IMR-90 (cell line): ENCODE results near the gene RDH12. TPM values are rescaled to one million over a fixed set of nuclear protein-coding genes. Genes with fewer than 3 reads are reported as not detected.

Experiments
- ATAC-seq: fragments of 200-7000 bp; cut with Tn5 transposase; 2 replicates; pipeline ENCODE4 v1.9.1; 2020; ENCODE audit warnings: low read depth, mild to moderate bottlenecking, moderate library complexity
- BruUV-seq: library from RNA; stranded (reverse); fragments of 400-500 nt; replicated peaks from 2 replicates; lab custom pipeline; 2021; lab: Mats Ljungman, UMichigan
- CTCF ChIA-PET: fragments of 300-600 bp; formaldehyde crosslinking; extraction: SDS; loops from one replicate; lab custom pipeline; 2021; ENCODE audit warnings: antibody characterized with exemption; lab: Yijun Ruan, JAX
- POLR2A ChIA-PET: fragments of 300-600 bp; sonication (Branson Sonifier 250); formaldehyde crosslinking; loops from one replicate; lab custom pipeline; 2022; ENCODE audit warnings: antibody characterized with exemption; ENCODE audit not compliant: unreplicated experiment; lab: Charles Lee
- DNase-seq: peaks from one replicate; pipeline ENCODE4 v3.0.0; 2013
- H2AFZ ChIP-seq: replicated peaks from 2 replicates; pipeline ENCODE3; 2013; ENCODE audit warnings: low read length, mild to moderate bottlenecking; ENCODE audit not compliant: poor library complexity
- H2AK5ac ChIP-seq: 2 replicates; pipeline ENCODE4 v1.6.1; 2013; ENCODE audit warnings: low read depth, low read length, inconsistent platforms
- H2AK9ac ChIP-seq: replicated peaks from 2 replicates; pipeline ENCODE3; 2013; ENCODE audit warnings: mild to moderate bottlenecking, low read depth, low read length, moderate library complexity; ENCODE audit not compliant: poor library complexity
- H2BK120ac ChIP-seq: 2 replicates; pipeline ENCODE4 v1.6.1; 2013; ENCODE audit warnings: low read depth, low read length, inconsistent platforms
- H2BK15ac ChIP-seq: 3 replicates; pipeline ENCODE4 v1.6.1; 2013; ENCODE audit warnings: low read depth, low read length, inconsistent platforms
- H2BK20ac ChIP-seq: 2 replicates; pipeline ENCODE4 v1.6.1; 2013; ENCODE audit warnings: low read depth, mild to moderate bottlenecking, inconsistent platforms, low read length, moderate library complexity
- H2BK5ac ChIP-seq: 2 replicates; pipeline ENCODE4 v1.6.1; 2013; ENCODE audit warnings: mild to moderate bottlenecking, low read depth, low read length, inconsistent platforms; ENCODE audit not compliant: poor library complexity, severe bottlenecking
- H3K14ac ChIP-seq: replicated peaks from 2 replicates; pipeline ENCODE4 v1.6.1; 2013; ENCODE audit warnings: low read depth, low read length, inconsistent platforms
- H3K18ac ChIP-seq: 2 replicates; pipeline ENCODE4 v1.6.1; 2013; ENCODE audit warnings: low read depth, low read length, control low read depth
- H3K23ac ChIP-seq: 2 replicates; pipeline ENCODE4 v1.6.1; 2013; ENCODE audit warnings: low read depth, low read length, inconsistent platforms
- H3K27ac ChIP-seq: 2 replicates; pipeline ENCODE4 v1.5.1; 2013; ENCODE audit warnings: mild to moderate bottlenecking, control low read depth, low read length; ENCODE audit not compliant: insufficient read depth
- H3K27me3 ChIP-seq: 2 replicates; pipeline ENCODE4 v1.6.1; 2013; ENCODE audit warnings: low read length; ENCODE audit not compliant: control insufficient read depth, insufficient read depth
- H3K36me3 ChIP-seq: 2 replicates; pipeline ENCODE4 v1.6.1; 2013; ENCODE audit warnings: low read length, mixed read lengths; ENCODE audit not compliant: control insufficient read depth, insufficient read depth
- H3K4ac ChIP-seq: 2 replicates; pipeline ENCODE4 v1.6.1; 2013; ENCODE audit warnings: low read depth, low read length, inconsistent platforms
- H3K4me1 ChIP-seq: 2 replicates; pipeline ENCODE4 v1.6.1; 2013; ENCODE audit warnings: low read length, mixed read lengths; ENCODE audit not compliant: control insufficient read depth, insufficient read depth
- H3K4me2 ChIP-seq: 2 replicates; pipeline ENCODE4 v1.6.1; 2013; ENCODE audit warnings: low read depth, mild to moderate bottlenecking, control low read depth, low read length, moderate library complexity
- H3K4me3 ChIP-seq: 2 replicates; pipeline ENCODE4 v1.5.1; 2013; ENCODE audit warnings: low read depth, mild to moderate bottlenecking, control low read depth, low read length, moderate library complexity; ENCODE audit not compliant: insufficient read depth
- H3K56ac ChIP-seq: 2 replicates; pipeline ENCODE4 v1.6.1; 2013; ENCODE audit warnings: low read length, inconsistent platforms; ENCODE audit not compliant: insufficient read depth; ENCODE audit errors: extremely low read depth
- H3K79me1 ChIP-seq, 2 experiments: 2 replicates each; pipeline ENCODE4 v1.6.1; 2013; ENCODE audit warnings: low read length in 2 of 2, inconsistent platforms in 1 of 2, low read depth in 1 of 2
- H3K9ac ChIP-seq: 2 replicates; pipeline ENCODE4 v1.6.1; 2013; ENCODE audit warnings: low read depth, low read length, control low read depth
- H3K9me1 ChIP-seq: 2 replicates; pipeline ENCODE4 v1.6.1; 2013; ENCODE audit warnings: low read length, inconsistent platforms; ENCODE audit not compliant: insufficient read depth
- H3K9me3 ChIP-seq: 2 replicates; pipeline ENCODE4 v1.6.1; 2013; ENCODE audit warnings: low read length; ENCODE audit not compliant: control insufficient read depth, insufficient read depth
- H4K20me1 ChIP-seq: 2 replicates; pipeline ENCODE4 v1.6.1; 2013; ENCODE audit warnings: low read length, inconsistent platforms; ENCODE audit not compliant: insufficient read depth
- H4K5ac ChIP-seq: 2 replicates; pipeline ENCODE4 v1.6.1; 2013; ENCODE audit warnings: mild to moderate bottlenecking, low read depth, low read length, control low read depth
- H4K8ac ChIP-seq, 2 experiments: 2 replicates each; pipeline ENCODE4 v1.6.1; 2013; ENCODE audit warnings: low read depth in 2 of 2, low read length in 2 of 2, control low read depth in 1 of 2, inconsistent platforms in 1 of 2
- H4K91ac ChIP-seq: 2 replicates; pipeline ENCODE4 v1.6.1; 2013; ENCODE audit warnings: low read depth, low read length, inconsistent platforms; ENCODE audit not compliant: insufficient read depth
- BHLHE40 ChIP-seq: fragments of 150-350 bp; IDR thresholded peaks from 2 replicates; pipeline ENCODE4 v1.6.1; 2016; ENCODE audit warnings: mild to moderate bottlenecking, low read depth, low read length
- CEBPB ChIP-seq: IDR thresholded peaks from 2 replicates; pipeline ENCODE4 v1.6.1; 2012; ENCODE audit warnings: low read depth, low read length, improper control_type of control experiment
- CHD1 ChIP-seq: IDR thresholded peaks from 2 replicates; pipeline ENCODE4 v1.6.1; 2012; ENCODE audit warnings: low read depth, low read length, improper control_type of control experiment
- CTCF ChIP-seq: conservative IDR thresholded peaks from 2 replicates; pipeline ENCODE4 v1.5.1; 2012; ENCODE audit warnings: mild to moderate bottlenecking, low read depth, low read length, improper control_type of control experiment
- ELK1 ChIP-seq: fragments of 150-350 bp; IDR thresholded peaks from 2 replicates; pipeline ENCODE4 v1.6.1; 2016; ENCODE audit warnings: low read depth, mild to moderate bottlenecking, low read length, moderate library complexity, borderline replicate concordance
- FOS ChIP-seq: fragments of 150-350 bp; IDR thresholded peaks from 2 replicates; pipeline ENCODE4 v1.6.1; 2016; ENCODE audit warnings: low read depth, low read length
- MAFK ChIP-seq: IDR thresholded peaks from 2 replicates; pipeline ENCODE4 v1.6.1; 2012; ENCODE audit warnings: low read depth, low read length, improper control_type of control experiment
- MAZ ChIP-seq: IDR thresholded peaks from 2 replicates; pipeline ENCODE4 v1.6.1; 2012; ENCODE audit warnings: low read depth, mild to moderate bottlenecking, low read length, improper control_type of control experiment, moderate library complexity, borderline replicate concordance
- MXI1 ChIP-seq: IDR thresholded peaks from 2 replicates; pipeline ENCODE4 v1.6.1; 2012; ENCODE audit warnings: low read depth, mild to moderate bottlenecking, low read length, moderate library complexity, borderline replicate concordance
- NFE2L2 ChIP-seq: fragments of 150-350 bp; IDR thresholded peaks from 2 replicates; pipeline ENCODE4 v1.6.1; 2016; ENCODE audit warnings: low read depth, mild to moderate bottlenecking, low read length
- POLR2A ChIP-seq: IDR thresholded peaks from 2 replicates; pipeline ENCODE4 v1.6.1; 2012; ENCODE audit warnings: mild to moderate bottlenecking, low read depth, low read length
- RAD21 ChIP-seq: IDR thresholded peaks from 2 replicates; pipeline ENCODE4 v1.6.1; 2012; ENCODE audit warnings: low read length, improper control_type of control experiment
- RCOR1 ChIP-seq: IDR thresholded peaks from 2 replicates; pipeline ENCODE4 v1.6.1; 2012; ENCODE audit warnings: mild to moderate bottlenecking, low read length, improper control_type of control experiment; ENCODE audit not compliant: insufficient replicate concordance
- RFX5 ChIP-seq: IDR thresholded peaks from 2 replicates; pipeline ENCODE4 v1.8.0; 2012; ENCODE audit warnings: low read depth, mild to moderate bottlenecking, low read length, moderate library complexity
- SMC3 ChIP-seq: fragments of 150-350 bp; IDR thresholded peaks from 2 replicates; pipeline ENCODE4 v1.6.1; 2016; ENCODE audit warnings: low read depth, mild to moderate bottlenecking, antibody characterized with exemption, low read length, moderate library complexity
- USF2 ChIP-seq: fragments of 150-350 bp; IDR thresholded peaks from 2 replicates; pipeline ENCODE4 v1.6.1; 2017; ENCODE audit warnings: mild to moderate bottlenecking, antibody characterized with exemption, low read length, low read depth
- WGBS, 2 experiments: methylation state at CpG; one replicate each; pipeline versions ENCODE4 v1.1.5 to v1.1.7; 2013; ENCODE audit warnings: missing lambda C conversion rate in 2 of 2; ENCODE audit not compliant: insufficient read length in 1 of 2; ENCODE audit errors: extremely low coverage in 2 of 2; 5-methylcytosine and 5-hydroxymethylcytosine counted together
- dilution Hi-C: fragments of 300-500 bp; cut with HindIII; formaldehyde crosslinking; loops from one replicate; pipeline ENCODE4 v1.14.3; 2018; ENCODE audit warnings: low sequenced_read_pairs; ENCODE audit not compliant: unreplicated experiment
- in situ Hi-C: fragments of 300-500 bp; cut with MboI; formaldehyde crosslinking; loops from 3 replicates; pipeline ENCODE4 v1.14.3; 2019; ENCODE audit warnings: low sequenced_read_pairs, inconsistent platforms, mixed read lengths
- intact Hi-C: fragments of 100-400 bp; cut with micrococcal nuclease; formaldehyde crosslinking; loops from 2 replicates; pipeline ENCODE4 v1.10.0; 2022
- polyA plus RNA-seq, 3 experiments: library from polyadenylated mRNA; depleted of rRNA; stranded (reverse); fragments of >200 nt; gene quantifications; 2 replicates each; pipeline ENCODE4 v1.2.3, GENCODE V29; 2012; ENCODE audit warnings: low replicate concordance in 1 of 3
- total RNA-seq: library from RNA; depleted of rRNA; stranded (reverse); fragments of >200 nt; gene quantifications from 2 replicates; pipeline ENCODE4 v1.2.3, GENCODE V29; 2012

RDH12 gene
- total and polyA plus RNA-seq, 2 of the 4 experiments (the other 2 are of a cell fraction) = not detected

- H3K4me1 ChIP-seq = peaks cover 3% of the 10 kb centered on the region; the same call in 1 of the 2 replicates
- dilution Hi-C loops (no loop called here), in situ Hi-C loops (no loop called here), intact Hi-C loops (no loop called here)
- peak overlapping the region; percentile 75 for H3K27ac ChIP-seq
- peaks cover 9% of the 10 kb centered on the region for H3K9me1 ChIP-seq
- H3K23ac ChIP-seq = peak overlapping the region; percentile 65; the same call in 1 of the 2 replicates
- no peak overlapping the region for H2AK5ac ChIP-seq
- H3K4me2 ChIP-seq = peak overlapping the region; percentile 81
- 8% methylated on average over 8 of the region's 16 CpGs; no CpG with 5 or more reads in 1 of the 2 experiments for WGBS, 2 experiments
- peaks cover 24 to 63% of the 10 kb centered on the region in 2 experiments for H3K79me1 ChIP-seq
- H2BK5ac ChIP-seq = peak overlapping the region; percentile 46
- H3K56ac ChIP-seq = 0 out of 2 replicates have a peak overlapping the region, but pooled peaks have one; percentile 9
- ChIA-PET CTCF (no interaction called here), POLR2A (interaction anchor here (0.6 kb wide), 1 partner anchor 41 kb away, joined by 4 read pairs; no protein-coding TSS in a partner anchor)
- peak overlapping the region; percentile 85 to 98; a peak in 3 of 4 replicates for H4K8ac ChIP-seq
- no peak for ATAC-seq
- peak overlapping the region; percentile 88 for H2AK9ac ChIP-seq
- no peak overlapping the region for H2BK15ac ChIP-seq
- no peak overlapping the region for H2BK20ac ChIP-seq
- BruUV-seq = no TSS peak
- H3K27me3 ChIP-seq = no peaks in the 10 kb centered on the region
- H2BK120ac ChIP-seq = no peak overlapping the region
- H3K18ac ChIP-seq = no peak overlapping the region
- H3K36me3 ChIP-seq = peaks cover 7% of the 10 kb centered on the region
- H2AFZ ChIP-seq = peak overlapping the region; percentile 100
- peak overlapping the region; percentile 78 for H3K4me3 ChIP-seq
- no peak for TF ChIP-seq CEBPB
- TF ChIP-seq FOS = no peak
- TF ChIP-seq RCOR1 = no peak
- TF ChIP-seq RAD21 = no peak
- TF ChIP-seq ELK1 = no peak
- TF ChIP-seq NFE2L2 = no peak
- no peak for TF ChIP-seq RFX5
- no peak for TF ChIP-seq POLR2A
- TF ChIP-seq CTCF = no peak
- no peak for TF ChIP-seq USF2
- TF ChIP-seq MXI1 = no peak
- TF ChIP-seq CHD1 = no peak
- no peak for TF ChIP-seq MAZ
- no peak for TF ChIP-seq BHLHE40
- no peak for TF ChIP-seq SMC3
- no peak for TF ChIP-seq MAFK
- H3K14ac ChIP-seq = peak overlapping the region; percentile 95
- H4K20me1 ChIP-seq = peaks cover 26% of the 10 kb centered on the region
- no peaks in the 10 kb centered on the region for H3K9me3 ChIP-seq
- H4K91ac ChIP-seq = no peak overlapping the region
- H4K5ac ChIP-seq = peak overlapping the region; percentile 36
- DNase-seq = no peak
- H3K4ac ChIP-seq = peak overlapping the region; percentile 93
- H3K9ac ChIP-seq = peak overlapping the region; percentile 86
These were observed 26.5 kb upstream of the RDH12 start for GRCh38 chr14:67675219-67675582.
